ES-I3 (cell line): ENCODE data around the gene RRP1.
"Not testable (repeated sequence)": the region's sequence is repeated elsewhere in the genome, so short reads cannot be mapped to it uniquely, and the experiment has no call there.

Experiments used
- H3K36me3 ChIP-seq: 2 replicates; pipeline ENCODE4 v1.6.1; 2013; ENCODE audit warnings: mild to moderate bottlenecking, low read length, control low read depth, moderate library complexity; ENCODE audit not compliant: insufficient read depth
- H3K4me1 ChIP-seq: 2 replicates; pipeline ENCODE4 v1.6.1; 2013; ENCODE audit warnings: mild to moderate bottlenecking, control low read depth, low read length; ENCODE audit not compliant: insufficient read depth
- H3K9ac ChIP-seq: 2 replicates; pipeline ENCODE4 v1.6.1; 2013; ENCODE audit warnings: low read depth, mild to moderate bottlenecking, low read length, moderate library complexity
- H3K9me3 ChIP-seq: 2 replicates; pipeline ENCODE4 v1.6.1; 2013; ENCODE audit warnings: mild to moderate bottlenecking, low read length, moderate library complexity; ENCODE audit not compliant: control insufficient read depth, insufficient read depth

RRP1 gene

DNA sequence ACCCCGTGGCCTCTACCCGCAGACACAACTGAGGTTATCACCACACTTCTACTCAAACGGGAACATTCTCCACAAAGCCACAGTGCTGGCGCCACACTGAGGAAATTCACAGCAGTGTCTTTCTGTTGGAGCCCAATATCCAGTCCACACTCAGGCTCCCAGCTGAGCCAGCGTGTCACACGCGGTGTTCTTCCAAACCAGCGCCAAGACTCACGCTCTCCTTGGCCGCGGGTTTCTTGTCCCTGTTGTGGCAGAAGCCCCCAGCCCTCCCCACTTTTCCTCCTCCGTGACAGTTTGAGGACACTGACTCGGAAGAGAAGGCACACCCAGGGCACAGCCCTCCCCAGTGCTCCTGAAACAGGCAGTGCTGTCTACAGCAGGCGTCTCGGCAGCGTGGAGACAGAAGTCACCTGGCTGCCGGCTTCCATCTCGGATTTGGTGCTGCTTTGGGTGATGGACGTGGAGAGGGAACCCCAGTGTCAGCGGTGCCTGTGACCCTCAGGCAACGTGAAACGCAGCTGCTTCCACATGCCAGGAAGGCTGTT lies 40.3 kb downstream of the RRP1 start:
- Histone ChIP-seq H3K9ac (no peak overlapping the region), H3K36me3 (no peaks in the 10 kb centered on the region), H3K9me3 (no peaks in the 10 kb centered on the region), H3K4me1 (no peaks in the 10 kb centered on the region; the same call in 1 of the 2 replicates)

DNA sequence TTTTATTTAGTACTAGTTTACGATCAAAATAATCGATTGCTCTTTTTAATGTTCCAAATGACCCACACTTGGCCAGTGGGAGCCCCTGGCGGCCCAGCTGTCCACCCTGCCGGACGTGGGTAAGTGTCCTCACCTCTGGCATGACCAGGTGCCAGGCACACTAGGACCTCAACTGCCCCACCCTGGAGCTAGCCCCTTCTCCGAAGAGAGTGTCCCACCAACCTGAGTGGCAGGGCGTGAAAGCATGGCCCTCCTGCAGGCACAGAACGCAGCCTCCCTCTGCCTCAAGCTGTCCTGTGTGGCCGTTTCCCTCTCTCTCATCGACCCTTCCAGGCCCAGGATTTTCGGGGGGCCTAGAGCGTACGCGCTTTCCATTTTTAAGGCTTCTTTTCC lies 42.8 kb downstream of the RRP1 start:
- H3K9me3 ChIP-seq, result no peaks in the 10 kb centered on the region
- no peaks in the 10 kb centered on the region for H3K36me3 ChIP-seq
- no peak overlapping the region for H3K9ac ChIP-seq
- no peaks in the 10 kb centered on the region for H3K4me1 ChIP-seq

DNA sequence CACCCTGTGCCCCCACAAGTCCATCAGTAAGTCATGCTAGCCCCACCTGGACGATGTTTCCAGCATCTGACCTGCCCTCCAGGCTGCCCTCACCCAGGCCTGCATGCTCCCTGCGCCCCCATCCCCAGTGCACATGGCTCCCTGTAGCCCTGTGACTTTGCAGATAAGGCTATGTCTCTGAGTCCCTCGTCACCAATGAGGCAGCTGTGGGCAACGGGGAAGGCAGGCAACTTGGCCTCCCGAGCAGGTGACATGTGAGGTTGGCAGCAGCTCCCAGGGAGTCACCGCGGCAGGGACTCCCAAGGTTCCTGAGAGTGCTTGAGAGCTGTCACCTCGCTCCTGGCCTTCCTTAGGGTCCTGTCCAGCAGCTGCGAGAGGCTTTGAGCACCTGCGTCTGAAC lies 43.3 kb downstream of the RRP1 start:
- no peak overlapping the region for H3K9ac ChIP-seq
- no peaks in the 10 kb centered on the region for H3K36me3 ChIP-seq
- no peaks in the 10 kb centered on the region for H3K9me3 ChIP-seq
- H3K4me1 ChIP-seq, result no peaks in the 10 kb centered on the region

DNA sequence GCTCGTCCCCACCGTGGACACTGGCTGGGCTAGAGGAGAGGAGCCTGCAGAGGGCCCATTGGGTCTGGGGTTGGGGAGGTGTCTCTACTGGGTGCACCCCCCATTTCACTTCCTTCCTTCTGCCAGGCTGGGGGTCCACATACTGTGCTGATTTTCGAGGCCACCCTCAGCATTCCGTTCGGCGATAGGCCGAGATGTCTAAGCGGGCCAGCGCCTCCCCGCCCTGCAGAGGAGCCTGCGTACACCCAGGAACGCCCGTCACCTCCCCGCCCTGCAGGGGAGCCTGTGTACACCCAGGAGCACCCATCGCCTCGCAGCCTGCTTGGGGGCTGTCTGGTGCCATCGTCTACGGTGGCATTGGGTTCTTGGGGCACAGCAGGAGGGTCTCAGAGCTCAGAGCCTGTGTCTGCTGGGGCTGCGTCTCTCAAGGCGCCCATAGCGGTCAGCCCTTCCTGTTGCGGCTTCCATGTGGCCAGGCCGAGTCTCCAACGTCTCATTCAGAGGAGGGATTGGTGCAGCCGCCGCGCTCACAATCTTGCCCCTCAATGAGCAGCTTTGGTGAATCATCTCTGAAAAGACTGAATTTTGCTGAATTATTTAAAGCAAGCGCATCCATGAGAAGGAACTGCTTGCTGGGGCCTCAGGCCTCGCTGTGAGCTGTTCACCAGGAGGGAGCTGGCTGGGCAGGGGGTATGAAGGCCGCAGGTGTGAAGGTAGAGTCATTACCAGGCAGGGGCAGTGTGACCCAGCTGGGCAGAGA lies 44.9 kb downstream of the RRP1 start:
- Histone ChIP-seq H3K9me3 (no peaks in the 10 kb centered on the region), H3K36me3 (no peaks in the 10 kb centered on the region), H3K9ac (no peak overlapping the region), H3K4me1 (no peaks in the 10 kb centered on the region)

DNA sequence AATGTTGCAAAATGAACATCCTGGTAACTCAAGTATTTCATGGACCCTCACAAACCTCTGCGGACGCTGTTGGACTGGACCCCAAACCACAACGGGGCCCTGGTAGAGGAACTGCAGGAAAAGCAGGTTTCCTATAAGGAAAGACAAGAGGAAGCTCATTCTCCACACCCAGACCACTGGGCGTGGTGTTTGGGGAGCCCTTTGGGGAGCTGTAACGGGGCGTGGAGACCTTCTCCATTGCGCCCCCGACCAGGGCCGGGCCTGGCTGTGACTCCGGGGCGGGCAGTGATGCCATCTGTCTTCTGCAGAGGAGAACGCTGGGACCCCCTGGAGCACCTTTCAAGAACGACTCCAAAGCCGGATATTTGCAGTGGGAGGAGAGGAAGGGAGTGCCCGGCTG lies 45.7 kb downstream of the RRP1 start:
- no peaks in the 10 kb centered on the region for H3K36me3 ChIP-seq
- H3K9ac ChIP-seq, result no peak overlapping the region
- H3K4me1 ChIP-seq, result no peaks in the 10 kb centered on the region
- no peaks in the 10 kb centered on the region for H3K9me3 ChIP-seq

DNA sequence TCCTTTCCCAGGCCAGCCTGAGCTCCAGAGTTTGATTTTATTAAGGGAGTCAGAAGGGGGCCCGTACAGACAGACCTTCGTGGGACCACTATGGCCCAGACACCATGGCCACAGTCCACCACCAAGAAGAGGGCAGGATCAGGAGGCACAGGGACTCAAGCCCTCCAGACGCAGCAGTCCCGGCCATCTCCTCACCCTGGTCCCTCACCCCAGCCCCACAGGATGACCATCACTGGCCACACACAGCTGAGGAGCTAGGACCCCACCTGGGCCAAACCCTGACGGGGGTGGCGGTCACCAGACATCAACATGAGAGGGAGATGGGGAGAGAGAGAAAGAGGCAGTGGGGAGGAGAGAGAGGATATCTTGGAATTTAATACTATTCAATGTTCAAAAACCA lies 46.5 kb downstream of the RRP1 start:
- H3K9me3 ChIP-seq, result no peaks in the 10 kb centered on the region
- no peak overlapping the region for H3K9ac ChIP-seq
- no peaks in the 10 kb centered on the region for H3K36me3 ChIP-seq
- no peaks in the 10 kb centered on the region for H3K4me1 ChIP-seq

DNA sequence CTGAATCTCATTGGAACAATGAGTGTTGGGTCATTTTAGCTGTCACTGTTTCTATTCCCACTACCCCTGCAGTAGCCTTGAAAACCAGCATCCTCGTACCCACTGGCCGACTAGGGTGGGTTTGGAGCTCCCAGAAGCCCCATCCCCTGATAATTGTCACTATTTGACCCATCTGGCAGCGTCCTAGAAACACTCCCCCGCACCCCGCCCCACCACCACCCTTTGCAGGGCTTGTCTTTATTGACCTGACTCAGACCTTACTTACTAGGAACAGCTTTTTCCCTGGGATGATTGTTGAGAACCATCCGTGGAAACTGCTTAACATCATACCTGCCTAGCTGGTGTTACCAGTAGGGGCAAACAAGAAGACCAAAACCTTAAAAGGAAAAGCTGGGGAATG lies 47.2 kb downstream of the RRP1 start:
- Histone ChIP-seq H3K9ac (no peak overlapping the region), H3K36me3 (no peaks in the 10 kb centered on the region), H3K9me3 (no peaks in the 10 kb centered on the region), H3K4me1 (no peaks in the 10 kb centered on the region)

DNA sequence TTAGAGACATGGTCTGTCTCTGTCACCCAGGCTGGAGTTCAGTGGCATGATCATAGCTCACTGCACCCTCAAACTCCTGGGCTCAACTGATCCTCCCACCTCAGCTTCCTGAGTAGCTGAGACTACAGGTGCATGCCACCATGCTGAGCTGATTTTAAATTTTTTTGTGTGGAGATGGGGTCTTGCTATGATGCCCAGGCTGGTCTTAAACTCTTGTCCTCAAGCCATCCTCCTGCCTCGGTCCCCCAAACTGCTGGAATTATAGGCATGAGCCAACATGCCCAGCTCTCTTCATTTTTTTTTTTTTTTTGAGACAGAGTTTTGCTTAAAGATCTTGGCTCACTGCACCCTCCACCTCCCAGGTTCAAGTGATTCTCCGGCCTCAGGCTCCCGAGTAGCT lies 50.9 kb downstream of the RRP1 start:
- Histone ChIP-seq H3K36me3 (no peaks in the 10 kb centered on the region), H3K9ac (no peak overlapping the region), H3K9me3 (no peaks in the 10 kb centered on the region), H3K4me1 (no peaks in the 10 kb centered on the region)

DNA sequence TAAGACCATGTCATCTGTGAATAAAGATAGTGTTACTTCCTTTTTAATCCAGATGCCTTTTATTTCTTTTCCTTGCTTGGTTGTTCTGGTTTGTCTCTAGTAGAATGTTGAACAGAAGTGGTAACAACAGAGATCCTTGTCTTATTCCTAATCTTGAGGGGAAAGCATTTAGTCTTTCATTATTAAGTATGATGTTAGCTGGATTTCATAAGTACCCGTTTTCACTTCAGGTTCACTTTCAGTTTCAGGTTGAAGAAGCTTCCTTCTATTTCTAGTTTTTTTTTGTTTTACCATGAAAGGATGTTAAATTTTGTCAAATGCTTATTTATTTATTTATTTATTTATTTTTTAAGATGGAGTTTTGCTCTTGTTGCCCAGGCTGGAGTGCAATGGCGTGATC lies 53.4 kb downstream of the RRP1 start:
- no peaks in the 10 kb centered on the region for H3K4me1 ChIP-seq
- H3K9ac ChIP-seq, result no peak overlapping the region
- H3K36me3 ChIP-seq, result no peaks in the 10 kb centered on the region
- no peaks in the 10 kb centered on the region for H3K9me3 ChIP-seq

DNA sequence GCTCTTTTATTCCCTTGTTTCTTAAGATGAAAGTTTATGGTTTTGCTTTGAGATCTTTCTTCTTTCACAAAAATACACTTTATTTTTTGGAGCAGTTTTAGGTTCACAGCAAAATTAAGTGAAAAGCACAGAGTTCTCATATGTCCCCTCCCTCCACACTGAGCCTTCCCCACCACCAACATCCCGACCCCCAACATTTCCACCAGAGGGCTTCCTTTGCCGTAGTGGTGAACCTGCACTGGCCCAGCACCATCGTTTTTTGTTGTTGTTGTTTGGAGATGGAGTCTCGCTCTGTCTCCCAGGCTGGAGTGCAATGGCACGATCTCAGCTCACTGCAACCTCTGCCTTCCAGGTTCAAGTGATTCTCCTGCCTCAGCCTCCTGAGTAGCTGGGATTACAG lies 55.5 kb downstream of the RRP1 start:
- H3K9ac ChIP-seq, H3K36me3 ChIP-seq, H3K4me1 ChIP-seq, H3K9me3 ChIP-seq: not testable (repeated sequence)

DNA sequence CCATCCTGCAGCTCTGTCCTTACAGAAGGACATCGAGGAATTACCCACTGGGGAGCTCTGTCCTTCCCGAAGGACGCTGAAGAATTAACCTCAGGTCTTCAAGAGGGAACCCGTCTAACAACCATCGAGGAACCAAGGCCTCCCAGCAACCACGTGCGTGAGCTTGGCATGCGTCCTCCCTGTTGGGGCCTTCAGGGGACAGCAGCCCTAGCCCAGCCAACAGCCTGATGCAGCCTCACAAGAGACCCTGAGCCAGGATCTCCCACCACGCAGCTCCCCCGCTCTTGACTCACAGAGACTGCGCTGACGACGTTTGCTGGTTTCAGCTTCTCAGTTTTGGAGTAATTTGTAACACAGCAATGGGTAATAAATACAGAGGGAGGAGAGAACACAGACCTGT lies 56.0 kb downstream of the RRP1 start:
- H3K4me1 ChIP-seq, result no peaks in the 10 kb centered on the region
- no peaks in the 10 kb centered on the region for H3K36me3 ChIP-seq
- no peak overlapping the region for H3K9ac ChIP-seq
- H3K9me3 ChIP-seq, result no peaks in the 10 kb centered on the region

DNA sequence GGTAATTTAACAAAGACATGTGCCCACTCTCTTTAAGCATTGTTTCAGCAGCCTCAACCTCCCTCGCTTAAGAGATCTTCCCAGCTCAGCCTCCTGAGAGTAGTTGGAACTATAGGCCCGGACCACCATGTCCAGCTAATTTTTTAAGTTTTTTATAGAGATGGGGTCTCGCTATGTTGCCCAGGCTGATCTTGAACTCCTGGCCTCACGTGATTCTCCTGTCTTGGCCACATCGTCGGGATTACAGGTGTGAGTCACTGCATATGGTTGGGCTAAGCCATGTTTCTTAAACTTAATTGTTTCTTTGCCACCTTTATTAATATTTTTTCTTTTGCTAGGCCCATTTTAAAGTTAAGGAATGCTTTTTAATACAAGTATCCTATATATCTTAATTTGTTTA lies 57.1 kb downstream of the RRP1 start:
- Histone ChIP-seq H3K36me3 (no peaks in the 10 kb centered on the region), H3K9ac (no peak overlapping the region), H3K9me3 (0 out of 2 replicates have a peak, but pooled peaks cover 5% of the 10 kb centered on the region), H3K4me1 (no peaks in the 10 kb centered on the region)

DNA sequence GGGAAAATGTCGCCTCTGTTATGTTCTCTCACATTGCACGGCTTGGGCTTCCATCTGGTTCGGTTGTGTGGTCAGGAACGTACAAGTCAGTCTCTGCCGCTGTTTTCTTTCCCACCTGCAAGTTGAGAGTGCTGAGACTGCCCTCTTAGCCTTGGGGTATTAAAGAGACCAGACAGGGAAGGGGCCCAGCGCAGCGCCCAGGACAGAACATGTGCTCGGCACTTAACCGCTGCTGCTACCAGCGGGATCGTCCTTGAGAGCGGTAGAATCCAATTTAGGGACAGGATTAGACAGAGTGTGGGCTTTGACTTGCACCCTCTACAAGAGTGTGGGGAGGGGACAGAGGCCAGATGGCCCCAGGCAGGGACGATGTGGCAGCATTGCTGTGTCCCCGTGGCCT lies 57.9 kb downstream of the RRP1 start:
- Histone ChIP-seq H3K4me1 (no peaks in the 10 kb centered on the region), H3K36me3 (no peaks in the 10 kb centered on the region), H3K9me3 (0 out of 2 replicates have a peak, but pooled peaks cover 5% of the 10 kb centered on the region), H3K9ac (no peak overlapping the region)

DNA sequence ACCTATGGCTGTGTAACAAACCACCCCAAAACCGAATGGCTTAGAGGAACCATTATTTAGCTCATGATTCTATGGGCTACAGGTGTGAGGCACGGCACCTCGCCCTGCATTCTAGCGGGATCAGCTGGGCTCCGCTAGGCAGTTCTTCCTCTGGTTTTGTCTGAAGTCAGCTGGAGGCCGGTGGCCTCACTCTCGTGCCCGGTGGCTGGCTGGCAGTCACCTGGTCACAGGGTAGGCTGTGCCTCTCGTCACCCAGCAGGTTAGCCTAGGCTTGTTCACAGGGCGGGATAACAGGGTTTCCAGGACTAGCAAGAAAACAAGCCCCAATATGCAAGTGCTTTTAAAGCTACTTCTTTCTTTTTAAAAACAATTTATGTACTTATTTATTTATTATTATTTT lies 59.4 kb downstream of the RRP1 start:
- Histone ChIP-seq H3K9me3 (0 out of 2 replicates have a peak, but pooled peaks cover 5% of the 10 kb centered on the region), H3K36me3 (no peaks in the 10 kb centered on the region), H3K4me1 (no peaks in the 10 kb centered on the region), H3K9ac (no peak overlapping the region)

DNA sequence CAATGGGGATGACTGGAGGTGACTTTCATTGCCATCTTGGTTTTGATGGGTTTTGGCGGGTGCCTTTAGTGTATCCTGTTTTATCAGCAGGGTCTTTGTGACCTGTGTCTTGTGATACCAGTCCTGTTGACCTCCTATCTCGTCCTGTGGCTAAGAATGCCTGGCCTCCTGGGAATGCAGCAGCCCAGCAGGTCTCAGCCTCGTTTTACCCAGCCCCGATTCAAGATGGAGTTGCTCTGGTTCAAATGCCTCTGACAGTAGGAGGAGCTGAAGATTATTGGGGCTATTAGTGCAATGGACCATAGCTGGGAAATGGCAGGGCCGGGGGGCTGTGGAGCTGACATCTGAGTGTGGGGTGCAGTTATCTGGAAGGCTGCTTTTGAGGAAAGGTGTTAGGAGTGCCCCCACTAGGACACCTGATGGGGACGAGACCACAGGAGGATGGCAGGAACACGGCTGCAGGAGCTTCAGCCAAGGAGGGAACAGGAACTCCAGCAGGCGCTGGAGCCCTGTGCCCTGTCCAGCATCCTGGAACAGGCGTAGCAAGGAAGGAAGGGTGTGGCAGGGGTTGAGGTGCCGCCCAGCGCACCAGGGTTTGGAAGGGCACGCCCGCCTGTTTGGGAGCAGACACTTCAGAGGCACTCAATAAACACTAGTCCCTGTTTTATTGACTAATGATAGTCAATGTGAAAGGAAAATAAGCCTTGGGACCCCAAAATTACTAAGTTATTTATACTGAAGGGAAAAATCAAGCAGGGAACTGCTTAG lies 60.3 kb downstream of the RRP1 start:
- no peak overlapping the region for H3K9ac ChIP-seq
- no peaks in the 10 kb centered on the region for H3K36me3 ChIP-seq
- H3K9me3 ChIP-seq, result 0 out of 2 replicates have a peak, but pooled peaks cover 5% of the 10 kb centered on the region
- H3K4me1 ChIP-seq, result no peaks in the 10 kb centered on the region
